Loucy (cell line): Measurements from ENCODE around the gene CAMTA1.

ENCODE experiments used
- H2AFZ ChIP-seq: fragments of 200-600 bp; sonication (generic); 2 replicates; pipeline ENCODE4 v1.6.0; 2016; ENCODE audit warnings: antibody characterized with exemption, mild to moderate bottlenecking, low read length, moderate library complexity
- H3F3A ChIP-seq: fragments of 200-600 bp; 2 replicates; pipeline ENCODE4 v1.6.0; 2016; ENCODE audit warnings: antibody characterized with exemption, low read depth, mild to moderate bottlenecking
- H3K27me3 ChIP-seq: fragments of 200-600 bp; sonication (generic); 2 replicates; pipeline ENCODE4 v1.6.1; 2014; ENCODE audit warnings: low read length, mild to moderate bottlenecking; ENCODE audit not compliant: insufficient read depth, poor library complexity, severe bottlenecking
- H3K36me3 ChIP-seq: fragments of 200-600 bp; sonication (generic); 2 replicates; pipeline ENCODE4 v1.6.1; 2016; ENCODE audit warnings: low read length; ENCODE audit not compliant: insufficient read depth
- H3K4me1 ChIP-seq: fragments of 200-600 bp; sonication (generic); 2 replicates; pipeline ENCODE4 v1.5.1; 2014; ENCODE audit warnings: low read length, mild to moderate bottlenecking; ENCODE audit not compliant: insufficient read depth, poor library complexity, severe bottlenecking
- H3K4me2 ChIP-seq: fragments of 200-600 bp; sonication (generic); 2 replicates; pipeline ENCODE4 v1.6.0; 2014; ENCODE audit warnings: antibody characterized with exemption, low read length, low read depth, mild to moderate bottlenecking; ENCODE audit not compliant: poor library complexity, severe bottlenecking
- H3K4me3 ChIP-seq: fragments of 200-600 bp; sonication (generic); 2 replicates; pipeline ENCODE4 v1.5.1; 2014; ENCODE audit warnings: low read length, mild to moderate bottlenecking, mixed read lengths; ENCODE audit not compliant: poor library complexity, severe bottlenecking
- H3K79me2 ChIP-seq: fragments of 200-600 bp; sonication (generic); 2 replicates; pipeline ENCODE4 v1.6.1; 2014; ENCODE audit warnings: low read length; ENCODE audit not compliant: insufficient read depth
- H3K9ac ChIP-seq: fragments of 200-600 bp; sonication (generic); 2 replicates; pipeline ENCODE4 v1.6.0; 2014; ENCODE audit warnings: mild to moderate bottlenecking, low read depth, low read length, moderate library complexity; ENCODE audit not compliant: poor library complexity, severe bottlenecking
- H3K9me2 ChIP-seq: fragments of 200-600 bp; sonication (generic); replicated peaks from 2 replicates; pipeline ENCODE4 v1.6.1; 2016; ENCODE audit warnings: low read depth, low read length, mixed read lengths
- H3K9me3 ChIP-seq: fragments of 200-600 bp; sonication (generic); 2 replicates; pipeline ENCODE4 v1.6.1; 2014; ENCODE audit warnings: mild to moderate bottlenecking, antibody characterized with exemption, low read length, low read depth; ENCODE audit not compliant: insufficient read depth
- H4K20me1 ChIP-seq: fragments of 200-600 bp; sonication (generic); 2 replicates; pipeline ENCODE4 v1.6.0; 2014; ENCODE audit warnings: antibody characterized with exemption, low read length, mild to moderate bottlenecking; ENCODE audit not compliant: insufficient read depth, poor library complexity, severe bottlenecking
- CTCF ChIP-seq: fragments of 200-600 bp; sonication (generic); conservative IDR thresholded peaks from 2 replicates; pipeline ENCODE4 v1.5.1; 2014; ENCODE audit warnings: mild to moderate bottlenecking, antibody characterized with exemption, low read length
- EZH2phosphoT487 ChIP-seq: fragments of 200-600 bp; IDR thresholded peaks from 2 replicates; pipeline ENCODE4 v1.6.1; 2018; ENCODE audit warnings: antibody characterized with exemption, mild to moderate bottlenecking, moderate library complexity, borderline replicate concordance

Gene CAMTA1

DNA sequence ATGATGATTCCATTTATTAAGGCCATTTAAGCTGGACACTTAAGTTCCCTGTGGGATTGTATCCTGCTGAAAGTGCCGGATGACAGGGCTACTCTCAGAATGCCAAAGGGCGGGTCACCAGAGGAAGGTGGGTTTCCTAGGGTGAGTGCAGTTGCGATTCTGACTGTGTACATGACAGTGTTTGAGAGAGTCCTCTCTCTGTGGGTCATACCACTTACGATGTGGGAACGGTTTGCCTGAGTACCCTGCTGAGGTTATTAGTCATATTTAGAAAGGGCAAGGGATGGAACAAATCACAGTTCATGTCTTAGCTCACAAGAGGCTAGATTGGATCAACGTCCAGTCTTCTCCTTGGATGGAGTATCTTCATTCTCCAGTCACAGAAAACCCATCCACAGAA, 461.9 kb downstream of the CAMTA1 start:
- no peaks in the 10 kb centered on the region for H3K9me2 ChIP-seq
- no peaks in the 10 kb centered on the region for H3K79me2 ChIP-seq
- H3K4me2 ChIP-seq = no peak overlapping the region
- no peak overlapping the region for H3K4me3 ChIP-seq
- no peak overlapping the region for H2AFZ ChIP-seq
- no peak for TF ChIP-seq EZH2phosphoT487
- TF ChIP-seq CTCF = no peak
- no peaks in the 10 kb centered on the region for H3K4me1 ChIP-seq
- no peaks in the 10 kb centered on the region for H3K36me3 ChIP-seq
- H3K9ac ChIP-seq = no peak overlapping the region
- H3F3A ChIP-seq = no peaks in the 10 kb centered on the region
- H3K9me3 ChIP-seq = no peaks in the 10 kb centered on the region
- H4K20me1 ChIP-seq = no peaks in the 10 kb centered on the region
- H3K27me3 ChIP-seq = no peaks in the 10 kb centered on the region

- Histone ChIP-seq H3K4me2 (no peak overlapping the region), H3K36me3 (no peaks in the 10 kb centered on the region)
Measured at GRCh38 chr1:7247791-7248548, 462.7 kb downstream of the CAMTA1 start.

DNA sequence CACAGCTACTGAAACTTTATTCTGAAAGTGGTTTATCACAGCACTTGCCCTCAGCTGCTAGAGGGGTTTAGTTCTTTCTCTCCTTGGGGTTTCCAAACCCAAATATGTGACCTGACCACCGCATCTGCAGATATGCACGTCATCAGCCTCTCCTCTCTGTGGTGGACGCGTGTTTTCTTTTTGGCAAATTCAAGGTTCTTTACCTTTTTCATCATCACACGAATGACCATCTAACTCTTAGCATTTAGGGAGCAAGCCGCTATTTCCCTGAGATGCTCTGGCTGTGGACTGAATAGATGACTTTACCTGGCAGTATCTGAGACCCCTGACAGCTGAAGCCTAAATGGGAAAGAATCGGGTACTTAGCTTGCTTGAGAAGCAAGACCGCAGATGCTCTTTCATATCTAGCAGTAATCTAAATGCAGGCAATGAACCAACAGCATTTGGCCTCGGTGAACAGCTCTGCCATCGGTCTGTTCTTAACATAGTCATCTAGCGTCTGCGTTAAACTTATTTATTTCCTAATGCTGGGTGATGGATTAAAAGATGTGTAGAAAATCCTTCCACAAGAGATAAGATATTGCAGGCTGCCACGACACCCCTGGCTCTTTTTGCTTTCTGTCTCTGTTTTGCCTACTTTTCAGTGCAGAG, 463.4 kb downstream of the CAMTA1 start:
- no peaks in the 10 kb centered on the region for H3K9me2 ChIP-seq
- H3K27me3 ChIP-seq = no peaks in the 10 kb centered on the region

More at GRCh38 chr1:7247791-7248548, 462.7 kb downstream of the CAMTA1 start:
- Histone ChIP-seq H3F3A (no peaks in the 10 kb centered on the region), H4K20me1 (no peaks in the 10 kb centered on the region), H2AFZ (no peak overlapping the region), H3K27me3 (no peaks in the 10 kb centered on the region), H3K9me2 (no peaks in the 10 kb centered on the region), H3K4me3 (no peak overlapping the region), H3K79me2 (no peaks in the 10 kb centered on the region), H3K9me3 (no peaks in the 10 kb centered on the region), H3K4me1 (no peaks in the 10 kb centered on the region), H3K9ac (no peak overlapping the region)
- TF ChIP-seq CTCF (no peak), EZH2phosphoT487 (no peak)

More for the DNA sequence above, 463.4 kb downstream of the CAMTA1 start:
- H3K9me3 ChIP-seq = no peaks in the 10 kb centered on the region
- no peaks in the 10 kb centered on the region for H3F3A ChIP-seq
- no peaks in the 10 kb centered on the region for H3K4me1 ChIP-seq
- no peak overlapping the region for H3K9ac ChIP-seq
- H3K36me3 ChIP-seq = no peaks in the 10 kb centered on the region
- H4K20me1 ChIP-seq = no peaks in the 10 kb centered on the region
- no peak overlapping the region for H3K4me3 ChIP-seq
- H2AFZ ChIP-seq = no peak overlapping the region
- H3K4me2 ChIP-seq = no peak overlapping the region
- TF ChIP-seq EZH2phosphoT487 (no peak), CTCF (no peak)
- no peaks in the 10 kb centered on the region for H3K79me2 ChIP-seq
